Transverse colon (tissue), 4 donors: ENCODE results near the gene ACVR2A.

Experiments used
- EP300 ChIP-seq: sonication (generic); formaldehyde crosslinking; IDR thresholded peaks from one replicate; pipeline ENCODE4 v1.6.1; 2017; ENCODE audit warnings: antibody characterized with exemption, low read depth
- POLR2A ChIP-seq: fragments of 450-650 bp; IDR thresholded peaks from one replicate; pipeline ENCODE4 v1.6.1; 2016; ENCODE audit warnings: antibody characterized with exemption, mild to moderate bottlenecking, moderate library complexity
- POLR2AphosphoS5 ChIP-seq, 3 donors: sonication (generic); formaldehyde crosslinking; IDR thresholded peaks; one replicate each; pipeline ENCODE4 v1.6.1; 2016; ENCODE audit warnings: antibody characterized with exemption in 3 of 3
- TF ChIP-seq, protein P1 (sequence below), 5 experiments: fragments of 200-600 bp in 3 of 5; fragments of 450-650 bp in 2 of 5; sonication (generic) in 3 of 5; IDR thresholded peaks; 1 replicate in 2 of 5; 2 replicates in 3 of 5; pipeline ENCODE4 v1.5.1; 2016 to 2017; ENCODE audit warnings: antibody characterized with exemption in 5 of 5, inconsistent platforms in 3 of 5, mild to moderate bottlenecking in 2 of 5, moderate library complexity in 1 of 5

DNA sequence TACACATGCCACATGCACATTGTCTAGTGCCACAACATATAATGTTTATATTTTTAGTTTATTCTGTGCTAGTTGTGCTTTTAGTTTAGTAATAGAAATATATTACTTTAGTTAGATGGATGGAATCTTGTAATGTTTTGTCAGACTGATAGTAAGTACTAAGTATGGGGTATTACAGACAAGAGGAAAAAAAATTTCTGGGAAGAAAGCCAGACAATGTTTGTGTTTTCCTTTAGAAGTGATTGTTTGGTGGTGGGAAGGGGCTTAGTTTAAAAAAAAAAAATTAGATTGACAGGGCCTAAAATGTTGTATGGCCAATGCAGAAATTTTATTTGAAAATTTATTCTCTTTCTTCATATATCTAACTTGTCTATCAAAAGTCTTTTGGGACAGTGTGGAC lies 37.8 kb downstream of the ACVR2A start:
- TF ChIP-seq POLR2A = no peak
- TF ChIP-seq, protein P1, sequence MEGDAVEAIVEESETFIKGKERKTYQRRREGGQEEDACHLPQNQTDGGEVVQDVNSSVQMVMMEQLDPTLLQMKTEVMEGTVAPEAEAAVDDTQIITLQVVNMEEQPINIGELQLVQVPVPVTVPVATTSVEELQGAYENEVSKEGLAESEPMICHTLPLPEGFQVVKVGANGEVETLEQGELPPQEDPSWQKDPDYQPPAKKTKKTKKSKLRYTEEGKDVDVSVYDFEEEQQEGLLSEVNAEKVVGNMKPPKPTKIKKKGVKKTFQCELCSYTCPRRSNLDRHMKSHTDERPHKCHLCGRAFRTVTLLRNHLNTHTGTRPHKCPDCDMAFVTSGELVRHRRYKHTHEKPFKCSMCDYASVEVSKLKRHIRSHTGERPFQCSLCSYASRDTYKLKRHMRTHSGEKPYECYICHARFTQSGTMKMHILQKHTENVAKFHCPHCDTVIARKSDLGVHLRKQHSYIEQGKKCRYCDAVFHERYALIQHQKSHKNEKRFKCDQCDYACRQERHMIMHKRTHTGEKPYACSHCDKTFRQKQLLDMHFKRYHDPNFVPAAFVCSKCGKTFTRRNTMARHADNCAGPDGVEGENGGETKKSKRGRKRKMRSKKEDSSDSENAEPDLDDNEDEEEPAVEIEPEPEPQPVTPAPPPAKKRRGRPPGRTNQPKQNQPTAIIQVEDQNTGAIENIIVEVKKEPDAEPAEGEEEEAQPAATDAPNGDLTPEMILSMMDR (IDR thresholded peaks at IDR 0.05) = no peak
- no peak for TF ChIP-seq EP300
- TF ChIP-seq POLR2AphosphoS5 (IDR thresholded peaks at IDR 0.05) = no peak
